Prostate gland (tissue), 2 donors: ENCODE measurements around the gene ATP2C2. TPM values are rescaled to one million over a fixed set of nuclear protein-coding genes. Genes with fewer than 3 reads are reported as not detected.

ENCODE experiments used
- DNase-seq: peaks from one replicate; pipeline ENCODE4 v3.0.0-alpha.2; 2019; ENCODE audit warnings: low spot score
- H3K27ac ChIP-seq, 2 donors: fragments of 200-600 bp; sonication (generic); 2 replicates each; pipeline ENCODE4 v1.5.1; 2017 to 2019
- H3K27me3 ChIP-seq: fragments of 200-600 bp; sonication (generic); replicated peaks from 2 replicates; pipeline ENCODE4 v1.5.1; 2019; ENCODE audit not compliant: insufficient read depth
- H3K36me3 ChIP-seq, 2 donors: fragments of 200-600 bp; sonication (generic); 1 replicate in 1 of 2; 2 replicates in 1 of 2; pipeline versions ENCODE4 v1.5.1 to v1.8.1; 2017 to 2019
- H3K4me1 ChIP-seq: fragments of 200-600 bp; sonication (generic); replicated peaks from 2 replicates; pipeline ENCODE4 v1.5.1; 2019
- H3K4me3 ChIP-seq, 2 donors: fragments of 200-600 bp; sonication (generic); 2 replicates each; pipeline ENCODE4 v1.5.1; 2017 to 2019
- H3K9me3 ChIP-seq: fragments of 200-600 bp; sonication (generic); 2 replicates; pipeline ENCODE4 v1.5.1; 2017
- CTCF ChIP-seq, 4 experiments: fragments of 200-600 bp in 2 of 4; fragments of 450-650 bp in 2 of 4; sonication (generic) in 2 of 4; IDR thresholded peaks; 1 replicate in 3 of 4; 2 replicates in 1 of 4; pipeline ENCODE4 v1.5.1; 2016 to 2019; ENCODE audit warnings: antibody characterized with exemption in 4 of 4, mild to moderate bottlenecking in 2 of 4, moderate library complexity in 2 of 4
- POLR2A ChIP-seq: fragments of 450-650 bp; IDR thresholded peaks from one replicate; pipeline ENCODE4 v1.6.1; 2016; ENCODE audit warnings: antibody characterized with exemption, mild to moderate bottlenecking
- POLR2AphosphoS5 ChIP-seq: sonication (generic); formaldehyde crosslinking; IDR thresholded peaks from one replicate; pipeline ENCODE4 v1.6.1; 2017; ENCODE audit warnings: antibody characterized with exemption
- WGBS: methylation state at CpG from one replicate; pipeline ENCODE4 v1.1.5; 2018; 5-methylcytosine and 5-hydroxymethylcytosine counted together
- intact Hi-C: fragments of 100-400 bp; cut with DNase I; formaldehyde crosslinking; loops from one replicate; pipeline ENCODE4 v1.14.2; 2022
- total RNA-seq, 2 donors: library from RNA; depleted of rRNA; stranded (reverse); fragments of >200 nt; gene quantifications; one replicate each; pipeline ENCODE4 v1.1.0, GENCODE V29; 2016

Gene ATP2C2
- total RNA-seq, 2 donors from 2014 or later, result 43.7 to 56.1 TPM

DNA sequence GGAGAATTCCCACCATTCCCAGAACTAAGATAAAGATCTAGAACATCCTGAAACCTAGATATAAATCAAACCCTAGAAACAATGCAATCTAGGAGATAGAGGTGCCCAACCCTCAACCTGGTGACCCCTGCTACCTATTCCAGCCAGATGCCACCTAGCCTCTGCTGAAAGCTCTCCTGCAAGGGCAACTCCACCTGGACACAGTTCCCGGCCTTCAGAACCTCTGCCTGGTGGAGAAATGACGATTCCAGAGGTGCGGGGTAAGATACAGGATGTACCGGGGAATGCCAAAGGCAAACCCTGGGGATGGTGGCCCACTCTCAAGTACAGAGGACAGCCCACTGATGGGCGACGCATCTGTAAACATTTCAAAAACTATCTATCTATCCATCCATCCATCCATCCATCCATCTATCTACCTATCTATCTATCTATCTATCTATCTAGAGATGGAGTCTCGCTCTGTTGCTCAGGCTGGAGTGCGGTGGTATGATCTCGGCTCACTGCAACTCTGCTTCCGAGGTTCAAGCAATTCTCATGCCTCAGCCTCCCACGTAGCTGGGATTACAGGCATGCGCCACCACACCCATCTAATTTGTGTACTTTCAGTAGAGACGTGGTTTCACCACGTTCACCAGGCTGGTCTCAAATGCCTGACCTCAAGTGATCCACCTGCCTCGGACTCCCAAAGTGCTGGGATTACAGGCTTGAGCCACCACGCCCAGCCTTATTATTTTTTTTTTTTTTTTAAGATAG is 117.1 kb downstream of the ATP2C2 start:
- H3K36me3 ChIP-seq, result no peaks in the 10 kb centered on the region
- intact Hi-C loops, result loop anchor here (5.0 to 10.0 kb wide), 3 partner anchors 298 to 521 kb away; partner anchors contain the start of genes NECAB2 and TAF1C
- no peaks in the 10 kb centered on the region for H3K4me1 ChIP-seq
- no peaks in the 10 kb centered on the region for H3K9me3 ChIP-seq
- no peak for DNase-seq
- 90% methylated on average over 16 of the region's 16 CpGs for WGBS
- no peak overlapping the region for H3K27ac ChIP-seq
- H3K27me3 ChIP-seq, result no peaks in the 10 kb centered on the region
- TF ChIP-seq POLR2AphosphoS5 (no peak), POLR2A (no peak), CTCF (IDR thresholded peaks at IDR 0.05) (no peak)
- no peak overlapping the region for H3K4me3 ChIP-seq

GRCh38 chr16:84486126-84486525 is 117.8 kb downstream of the ATP2C2 start:
- 88% methylated on average over 14 of the region's 14 CpGs for WGBS
- no peaks in the 10 kb centered on the region for H3K27me3 ChIP-seq
- H3K4me3 ChIP-seq, result no peak overlapping the region
- no peak for DNase-seq
- no peaks in the 10 kb centered on the region for H3K9me3 ChIP-seq
- intact Hi-C loops, result loop anchor here (5.0 to 10.0 kb wide), 3 partner anchors 299 to 521 kb away; partner anchors contain the start of genes NECAB2 and TAF1C
- no peaks in the 10 kb centered on the region for H3K4me1 ChIP-seq
- H3K36me3 ChIP-seq, result no peaks in the 10 kb centered on the region
- H3K27ac ChIP-seq, result no peak overlapping the region
- no peak for TF ChIP-seq POLR2AphosphoS5
- TF ChIP-seq POLR2A, result no peak
- no peak for TF ChIP-seq CTCF (IDR thresholded peaks at IDR 0.05)

DNA sequence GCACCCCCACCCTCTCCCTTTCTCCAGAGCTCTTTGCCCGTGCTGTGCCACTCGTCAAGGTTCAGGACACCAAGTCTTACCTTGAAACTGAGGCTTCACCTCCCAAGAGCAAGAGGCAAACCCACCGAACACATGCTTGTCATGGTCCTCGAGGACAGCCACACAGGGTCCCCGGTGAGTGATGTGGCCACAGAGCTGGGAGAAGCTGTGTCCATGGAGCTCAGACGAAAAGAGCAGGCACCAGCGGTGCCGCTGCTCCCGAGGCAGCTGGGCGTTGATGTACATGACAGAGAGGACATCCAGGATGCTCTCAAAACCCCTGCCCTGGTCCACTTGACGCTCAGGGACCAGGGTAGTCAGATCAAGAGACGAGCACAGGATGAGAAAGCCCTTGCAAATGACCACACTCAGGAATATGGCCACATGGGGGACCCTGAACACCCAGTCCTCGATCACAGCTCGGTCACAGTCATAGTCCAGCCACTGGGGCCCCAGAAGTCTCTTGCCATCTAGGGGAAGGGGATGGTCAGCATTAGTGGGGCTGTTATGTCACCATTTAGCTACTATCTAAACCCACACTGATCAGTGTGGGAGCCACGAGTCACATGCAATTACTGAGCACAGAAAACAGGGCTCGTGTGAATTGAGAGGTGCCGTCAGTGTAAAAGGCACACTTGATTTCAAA is 118.4 kb downstream of the ATP2C2 start:
- Histone ChIP-seq H3K9me3 (no peaks in the 10 kb centered on the region), H3K27ac (no peak overlapping the region), H3K4me1 (no peaks in the 10 kb centered on the region), H3K4me3 (no peak overlapping the region), H3K27me3 (no peaks in the 10 kb centered on the region), H3K36me3 (no peaks in the 10 kb centered on the region)
- TF ChIP-seq CTCF (IDR thresholded peaks at IDR 0.05) (no peak), POLR2AphosphoS5 (no peak), POLR2A (no peak)
- intact Hi-C loops, result loop anchor here (5.0 to 10.0 kb wide), 3 partner anchors 299 to 522 kb away; partner anchors contain the start of genes NECAB2 and TAF1C
- DNase-seq, result no peak
- 93% methylated on average over 17 of the region's 17 CpGs for WGBS

- H3K9me3 ChIP-seq, result no peaks in the 10 kb centered on the region
- H3K4me1 ChIP-seq, result no peaks in the 10 kb centered on the region
- H3K4me3 ChIP-seq, result no peak overlapping the region
- TF ChIP-seq POLR2AphosphoS5, result no peak
- no peak for TF ChIP-seq CTCF (IDR thresholded peaks at IDR 0.05)
- no peak for TF ChIP-seq POLR2A
- intact Hi-C loops, result loop anchor here (5.0 to 10.0 kb wide), 3 partner anchors 300 to 523 kb away; partner anchors contain the start of genes NECAB2 and TAF1C
- no peak for DNase-seq
- H3K27ac ChIP-seq, result no peak overlapping the region
- H3K27me3 ChIP-seq, result no peaks in the 10 kb centered on the region
- WGBS, result 88% methylated on average over 8 of the region's 8 CpGs
- no peaks in the 10 kb centered on the region for H3K36me3 ChIP-seq
Measured at GRCh38 chr16:84487358-84487757, 119.0 kb downstream of the ATP2C2 start.
